ENCODE results near the gene EIF4E1B.

DNA sequence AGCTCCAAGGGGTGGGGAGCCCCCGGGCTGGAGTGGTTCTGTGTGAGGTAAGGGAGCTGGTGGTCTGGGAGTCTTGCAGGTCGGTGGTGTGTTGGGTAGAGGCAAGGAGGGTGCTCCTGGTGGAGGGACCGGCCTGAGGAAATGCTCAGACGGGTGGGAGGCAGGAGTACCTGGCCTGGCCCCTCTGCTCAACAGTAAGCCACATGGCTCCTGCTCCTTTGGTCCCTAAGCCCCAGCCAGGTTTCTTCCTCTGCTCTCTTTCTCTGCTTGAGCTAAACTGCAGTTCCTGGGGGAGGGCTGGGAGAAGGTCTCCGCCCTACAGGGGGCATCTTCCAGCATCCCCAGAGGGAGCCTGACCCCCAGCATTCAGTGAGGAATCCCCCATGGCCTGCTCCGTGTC is 34.0 kb downstream of the EIF4E1B start:
- TF ChIP-seq, protein P1, sequence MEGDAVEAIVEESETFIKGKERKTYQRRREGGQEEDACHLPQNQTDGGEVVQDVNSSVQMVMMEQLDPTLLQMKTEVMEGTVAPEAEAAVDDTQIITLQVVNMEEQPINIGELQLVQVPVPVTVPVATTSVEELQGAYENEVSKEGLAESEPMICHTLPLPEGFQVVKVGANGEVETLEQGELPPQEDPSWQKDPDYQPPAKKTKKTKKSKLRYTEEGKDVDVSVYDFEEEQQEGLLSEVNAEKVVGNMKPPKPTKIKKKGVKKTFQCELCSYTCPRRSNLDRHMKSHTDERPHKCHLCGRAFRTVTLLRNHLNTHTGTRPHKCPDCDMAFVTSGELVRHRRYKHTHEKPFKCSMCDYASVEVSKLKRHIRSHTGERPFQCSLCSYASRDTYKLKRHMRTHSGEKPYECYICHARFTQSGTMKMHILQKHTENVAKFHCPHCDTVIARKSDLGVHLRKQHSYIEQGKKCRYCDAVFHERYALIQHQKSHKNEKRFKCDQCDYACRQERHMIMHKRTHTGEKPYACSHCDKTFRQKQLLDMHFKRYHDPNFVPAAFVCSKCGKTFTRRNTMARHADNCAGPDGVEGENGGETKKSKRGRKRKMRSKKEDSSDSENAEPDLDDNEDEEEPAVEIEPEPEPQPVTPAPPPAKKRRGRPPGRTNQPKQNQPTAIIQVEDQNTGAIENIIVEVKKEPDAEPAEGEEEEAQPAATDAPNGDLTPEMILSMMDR (IDR thresholded peaks at IDR 0.05): no peak
- TF ChIP-seq POLR2A (IDR thresholded peaks at IDR 0.05) (no peak), POLR2AphosphoS5 (IDR thresholded peaks at IDR 0.05) (no peak)
